Nucleus accumbens (tissue), 56 donors: Measurements from ENCODE around the gene GAS7.

Experiments used
- DNase-seq, 56 donors: peaks; one replicate each; lab custom pipeline; 2025; lab: John Stamatoyannopoulos, UW

GAS7 gene

DNA sequence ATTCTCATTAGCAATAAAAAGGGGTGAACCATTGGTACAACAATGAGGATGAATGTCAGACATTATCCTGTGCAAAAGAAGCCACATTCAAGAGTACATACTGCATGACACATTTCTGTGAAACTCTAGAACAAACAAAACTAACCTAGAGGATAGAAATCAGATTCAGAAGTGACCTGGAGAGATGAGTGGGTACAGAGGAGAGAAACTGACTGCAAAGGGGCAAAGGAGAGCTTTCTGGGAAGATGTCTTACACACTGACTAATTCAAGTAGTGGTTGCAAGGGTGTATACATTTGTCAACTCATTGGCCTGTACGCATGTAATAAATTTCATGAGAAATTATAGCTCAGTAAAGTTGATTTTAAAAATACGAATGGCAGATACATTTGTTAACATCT lies 115.6 kb downstream of the GAS7 start:
- no peak for DNase-seq

DNA sequence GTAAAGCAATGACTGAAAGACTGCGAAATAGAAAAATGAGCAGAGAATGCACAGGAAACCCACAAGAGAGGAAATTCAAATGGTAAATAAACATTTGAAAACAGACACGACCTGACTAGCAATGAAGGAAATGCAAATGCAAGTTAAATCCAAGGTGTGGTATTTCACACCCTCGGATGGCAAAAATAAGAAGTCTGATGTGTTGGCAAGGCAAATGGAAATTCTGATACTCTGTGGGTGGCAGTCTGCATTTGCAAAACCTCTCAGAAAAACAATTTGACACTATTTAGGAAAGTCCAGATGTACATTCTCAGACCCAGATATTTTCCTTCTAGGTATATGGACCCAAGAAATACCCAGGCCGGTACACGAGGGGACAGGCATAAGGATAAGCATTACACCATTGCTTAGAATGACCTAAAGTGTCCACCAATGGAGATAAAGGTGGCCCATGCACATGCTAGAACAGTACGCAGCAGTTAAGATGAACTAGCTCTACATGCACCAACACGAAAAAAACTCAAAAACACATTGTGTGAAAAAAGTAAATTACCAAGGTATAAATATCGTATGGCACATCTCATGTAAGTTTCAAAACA lies 116.7 kb downstream of the GAS7 start:
- DNase-seq: no peak

DNA sequence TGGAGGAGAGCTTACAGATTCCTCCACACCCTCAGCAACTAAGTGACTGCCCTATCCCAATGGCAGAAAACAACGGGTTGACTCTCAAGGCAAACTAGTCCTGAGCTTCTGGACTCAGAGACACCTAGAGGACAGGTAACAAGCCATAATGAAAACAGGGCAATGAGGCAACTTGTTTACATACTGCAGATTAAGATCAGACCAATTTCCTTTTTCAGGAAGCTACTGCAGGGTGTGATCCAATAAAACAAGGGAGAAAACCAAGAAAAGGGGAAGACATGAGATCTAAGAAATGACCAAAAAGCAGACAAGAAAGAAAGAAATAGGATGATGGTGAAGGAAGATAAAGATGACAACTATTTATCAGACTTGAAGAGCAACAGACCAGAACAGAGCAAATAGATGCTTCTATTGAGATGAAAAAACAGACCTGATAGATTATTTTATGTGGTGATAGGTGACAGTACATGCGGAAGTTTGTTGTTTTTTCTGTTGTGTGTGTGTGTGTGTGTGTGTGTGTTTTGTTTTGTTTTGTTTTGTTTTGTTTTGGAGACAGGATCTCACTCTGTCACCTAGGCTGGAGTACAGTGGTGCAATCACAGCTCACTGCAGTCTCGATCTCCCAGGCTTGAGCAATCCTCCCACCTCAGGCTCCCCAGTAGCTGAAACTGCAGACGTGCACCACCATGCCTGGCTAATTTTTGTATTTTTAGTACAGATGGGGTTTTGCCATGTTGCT lies 120.7 kb downstream of the GAS7 start:
- no peak for DNase-seq

- DNase-seq: no peak
These were observed 122.5 kb downstream of the GAS7 start for GRCh38 chr17:10075919-10076318.

GRCh38 chr17:10073941-10074340 lies 124.5 kb downstream of the GAS7 start:
- DNase-seq: no peak

DNA sequence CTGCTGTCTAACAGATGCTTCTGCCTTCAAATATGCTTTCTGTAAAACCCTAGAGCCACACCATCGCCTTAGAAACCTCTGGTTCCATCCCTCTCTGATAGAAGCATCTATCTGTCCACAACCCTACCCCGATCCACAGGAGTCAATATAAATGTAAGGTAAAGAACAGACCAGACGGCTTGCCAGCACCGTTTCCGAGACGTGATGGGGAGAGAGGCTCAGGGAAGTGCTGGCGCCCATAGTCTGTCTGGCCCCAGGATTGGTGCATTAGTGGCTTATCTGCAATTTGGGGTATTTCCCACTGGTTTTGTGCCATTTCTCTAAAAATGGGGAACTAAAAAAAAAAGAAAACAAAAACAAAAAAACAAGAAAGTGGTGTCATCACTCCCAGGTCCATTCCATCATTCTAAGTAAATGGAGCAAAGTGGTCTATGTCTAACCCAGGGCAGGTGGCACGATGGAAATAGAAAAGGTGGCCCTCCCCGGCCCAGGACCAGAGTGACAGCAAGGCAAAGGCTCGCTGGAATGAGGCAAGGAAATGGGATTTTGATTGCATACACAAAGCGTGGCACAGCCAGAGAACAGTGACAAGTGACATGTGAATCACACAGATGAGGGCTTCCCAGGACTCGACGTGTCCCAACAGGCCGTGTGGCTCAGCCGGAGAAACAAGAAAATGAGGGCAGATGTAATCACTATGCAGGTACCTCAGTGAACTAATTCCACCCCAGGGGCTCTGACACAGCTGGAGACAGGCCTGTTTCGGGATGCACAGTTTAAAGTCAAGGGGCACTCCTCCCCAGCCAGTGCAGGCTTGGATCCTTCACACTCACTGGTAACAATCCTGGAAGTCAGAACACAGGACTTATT lies 125.6 kb downstream of the GAS7 start:
- no peak for DNase-seq

DNA sequence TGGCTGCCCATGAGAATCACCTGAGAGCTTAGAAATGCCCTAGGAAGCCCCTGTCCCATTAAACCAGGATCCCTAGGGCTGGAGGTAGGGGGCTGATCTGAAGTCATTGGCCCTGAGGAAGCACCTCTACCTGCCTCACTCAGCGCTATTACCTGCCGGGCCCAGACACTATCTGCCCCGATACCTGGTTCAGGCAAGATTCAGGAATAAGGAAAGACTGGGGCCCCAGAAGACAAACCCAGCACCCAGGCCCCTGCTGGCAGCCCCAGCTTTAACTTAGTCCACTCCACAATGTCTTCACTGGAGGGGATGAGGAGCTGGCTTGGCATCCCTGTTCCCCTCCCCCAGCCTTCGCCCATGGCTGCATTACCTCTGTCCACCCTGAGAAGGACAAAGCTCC lies 126.3 kb downstream of the GAS7 start:
- DNase-seq: no peak

DNA sequence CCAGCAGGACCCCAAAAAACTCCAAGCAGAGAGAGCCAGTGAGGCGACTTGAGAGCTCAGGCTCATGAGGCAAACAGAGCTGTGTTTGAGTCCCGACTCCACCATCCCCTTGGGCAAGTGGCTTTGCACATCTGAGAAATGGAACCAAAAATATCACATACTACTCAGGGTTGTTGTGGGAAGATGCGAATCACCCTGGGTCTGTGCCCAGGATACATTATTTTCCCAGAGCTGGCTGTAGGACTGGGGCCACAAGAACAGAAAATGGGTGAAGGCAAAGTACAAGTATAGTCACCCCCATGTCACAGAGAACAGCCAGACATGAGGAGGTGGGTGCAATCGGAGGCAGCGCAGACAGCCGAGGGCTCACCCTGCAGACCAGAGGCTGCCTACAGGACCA lies 127.3 kb downstream of the GAS7 start:
- DNase-seq: no peak

DNA sequence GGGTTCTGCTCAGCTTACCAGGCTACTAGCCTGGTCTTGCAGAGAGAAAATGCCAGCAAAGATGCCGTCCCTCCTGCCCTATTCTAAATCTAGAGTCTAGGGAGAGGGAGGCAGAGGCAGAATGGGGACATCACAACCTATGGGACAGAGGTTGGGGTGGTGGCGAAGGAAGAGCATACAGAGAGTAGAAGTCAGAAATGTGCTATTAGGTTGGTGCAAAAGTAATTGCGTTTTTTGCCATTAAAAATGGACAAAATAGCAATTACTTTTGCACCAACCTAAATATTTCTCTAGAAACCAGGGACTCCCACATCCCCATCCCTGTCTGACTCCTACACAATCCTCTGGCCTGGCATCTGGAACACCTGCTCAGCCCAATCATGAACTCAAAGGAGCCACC lies 127.7 kb downstream of the GAS7 start:
- no peak for DNase-seq

GRCh38 chr17:10069301-10069700 lies 129.1 kb downstream of the GAS7 start:
- no peak for DNase-seq

- no peak for DNase-seq
These were observed 130.8 kb downstream of the GAS7 start for GRCh38 chr17:10067446-10068143.

DNA sequence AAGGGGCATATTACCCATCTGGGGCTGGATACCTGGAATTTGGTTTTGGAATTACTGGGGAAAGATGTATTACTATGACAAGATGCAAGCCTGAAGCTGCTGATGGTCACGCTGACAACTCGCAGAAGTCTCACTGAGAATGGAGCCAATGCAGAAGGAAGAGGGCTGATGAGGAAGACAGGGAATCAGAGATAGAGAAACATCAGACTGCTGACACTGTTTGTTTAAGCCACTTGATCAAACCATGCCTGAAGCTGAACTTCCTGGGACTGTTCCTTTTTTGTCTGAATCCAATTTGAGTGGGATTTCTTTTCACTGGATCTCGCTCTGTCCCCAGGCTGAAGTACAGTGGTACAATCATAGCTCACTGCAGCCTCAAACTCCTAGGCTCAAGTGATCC lies 133.9 kb downstream of the GAS7 start:
- no peak for DNase-seq

DNA sequence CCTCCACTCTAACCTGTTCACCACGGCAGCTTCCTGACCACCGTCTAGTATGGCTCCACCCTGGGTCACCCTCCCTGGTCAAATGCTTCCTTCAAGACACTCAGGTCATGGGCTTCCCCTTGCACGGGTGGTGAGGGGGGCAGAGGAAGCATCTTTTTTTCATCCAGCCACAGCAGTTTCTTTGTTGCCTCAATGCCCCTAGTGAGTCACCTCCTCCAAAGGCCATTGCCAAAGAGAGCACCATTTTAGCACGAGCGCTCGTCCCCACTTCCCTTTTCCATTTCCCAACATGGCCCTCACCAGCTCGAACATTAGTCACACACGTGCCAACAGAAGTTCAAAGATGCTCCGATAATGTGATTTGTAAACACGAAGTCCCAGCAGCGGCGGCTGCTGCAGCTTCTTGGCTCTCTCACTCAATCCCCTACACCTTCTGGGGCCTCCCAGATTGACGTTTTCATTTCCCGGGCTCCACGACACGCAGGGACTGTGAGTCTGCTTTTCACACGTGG lies 134.6 kb downstream of the GAS7 start:
- DNase-seq: peak in 1 of 56 donors; percentile 18

DNA sequence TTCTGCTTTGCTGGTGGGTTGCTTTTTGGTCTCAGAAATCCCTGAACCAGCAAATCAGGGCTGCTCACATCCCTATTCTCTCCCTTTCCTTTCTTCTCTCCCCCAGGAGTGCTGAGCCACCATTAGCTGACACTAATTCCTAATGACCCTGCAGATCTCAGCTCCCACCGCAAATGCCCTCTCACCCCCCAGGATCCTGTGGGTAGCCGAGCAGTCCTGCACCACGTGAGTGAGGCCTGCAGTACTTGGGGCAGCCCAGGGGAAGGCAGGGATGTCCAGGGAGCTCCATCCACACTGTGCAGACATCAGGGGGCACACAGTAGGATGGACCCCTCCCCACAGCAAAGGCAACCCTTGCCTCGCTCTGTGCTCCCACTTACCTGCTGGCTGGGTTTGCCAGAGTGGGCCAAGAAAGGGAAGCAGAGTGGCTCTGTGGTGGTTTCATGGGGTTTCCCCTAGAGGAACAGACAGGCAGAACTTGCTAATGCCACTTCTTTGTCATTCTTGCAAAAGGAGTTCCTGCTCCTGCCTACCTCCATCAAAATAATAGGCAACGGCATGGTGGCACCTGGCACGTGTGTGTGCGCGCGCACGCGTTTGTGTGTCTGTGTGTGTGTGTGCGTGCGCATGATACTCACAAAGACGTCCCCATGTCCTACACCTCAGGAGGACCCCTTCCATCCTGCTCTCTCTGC lies 135.6 kb downstream of the GAS7 start:
- no peak for DNase-seq

DNA sequence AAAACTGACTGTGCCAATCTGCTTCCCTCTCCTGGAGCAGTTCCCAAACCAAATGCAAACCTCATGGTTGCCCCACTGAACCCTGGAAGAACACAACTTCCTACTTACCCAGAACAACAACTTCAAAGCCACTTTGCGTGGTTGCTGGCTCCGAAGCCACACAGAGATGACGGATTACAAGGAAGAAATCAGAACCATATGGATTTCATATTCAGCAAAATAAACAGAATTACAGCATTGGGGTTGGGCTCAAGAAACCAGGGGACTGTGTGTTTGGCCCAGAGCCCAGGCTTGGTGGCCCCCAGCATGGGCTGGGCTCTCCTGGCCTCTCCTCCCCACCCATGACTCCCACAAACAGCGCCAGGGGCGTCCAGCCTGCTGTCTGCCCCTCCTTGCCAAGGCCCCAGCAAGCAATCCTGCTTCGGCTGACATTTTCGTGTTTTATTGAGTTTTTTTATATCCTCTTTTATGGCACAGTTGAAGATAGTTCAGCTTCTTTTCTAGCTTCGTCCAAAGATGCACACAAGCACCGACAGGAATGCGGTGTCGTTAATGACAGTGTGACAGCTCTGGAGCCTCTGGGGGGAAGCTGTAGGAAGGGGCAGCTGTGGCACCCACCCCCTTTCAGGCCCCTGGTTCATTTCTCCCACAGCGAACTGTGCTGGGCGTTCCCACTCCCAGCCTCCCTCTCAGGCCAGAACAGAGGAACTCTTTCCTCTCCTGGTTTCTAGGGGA lies 137.1 kb downstream of the GAS7 start:
- DNase-seq: no peak

GRCh38 chr17:10060526-10060925 lies 137.9 kb downstream of the GAS7 start:
- DNase-seq: no peak

- DNase-seq: peak in 11 of 56 donors; percentile 11 to 63 (median 35)
These were observed 138.7 kb downstream of the GAS7 start for GRCh38 chr17:10059684-10060211.

- DNase-seq: peak in 12 of 56 donors; percentile 22 to 63 (median 38)
These were observed 139.3 kb downstream of the GAS7 start for GRCh38 chr17:10058921-10059683.
